ENCODE results near the gene CHST15.

DNA sequence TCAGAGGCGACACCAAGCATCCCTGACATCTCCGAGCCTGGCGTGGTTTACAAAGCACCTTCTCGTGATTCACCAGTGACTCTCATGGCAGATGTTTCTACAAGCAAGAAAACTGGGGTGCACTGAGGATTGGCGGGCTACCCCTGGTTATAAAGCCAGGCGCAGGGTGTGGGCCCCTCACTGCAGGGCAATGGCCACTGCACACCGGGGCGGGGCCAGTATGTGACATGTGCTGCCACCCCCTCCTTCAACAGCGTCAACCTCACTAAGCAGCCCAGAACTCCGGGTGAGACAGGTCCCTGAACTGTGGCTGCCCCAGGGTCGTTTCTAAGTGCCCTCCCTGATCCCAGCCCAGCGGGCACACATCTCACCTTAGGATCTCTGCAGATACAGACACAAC lies 63.8 kb downstream of the CHST15 start:
- TF ChIP-seq POLR2AphosphoS5 (IDR thresholded peaks at IDR 0.05) (no peak), POLR2A (IDR thresholded peaks at IDR 0.05) (no peak)
- TF ChIP-seq, protein P1, sequence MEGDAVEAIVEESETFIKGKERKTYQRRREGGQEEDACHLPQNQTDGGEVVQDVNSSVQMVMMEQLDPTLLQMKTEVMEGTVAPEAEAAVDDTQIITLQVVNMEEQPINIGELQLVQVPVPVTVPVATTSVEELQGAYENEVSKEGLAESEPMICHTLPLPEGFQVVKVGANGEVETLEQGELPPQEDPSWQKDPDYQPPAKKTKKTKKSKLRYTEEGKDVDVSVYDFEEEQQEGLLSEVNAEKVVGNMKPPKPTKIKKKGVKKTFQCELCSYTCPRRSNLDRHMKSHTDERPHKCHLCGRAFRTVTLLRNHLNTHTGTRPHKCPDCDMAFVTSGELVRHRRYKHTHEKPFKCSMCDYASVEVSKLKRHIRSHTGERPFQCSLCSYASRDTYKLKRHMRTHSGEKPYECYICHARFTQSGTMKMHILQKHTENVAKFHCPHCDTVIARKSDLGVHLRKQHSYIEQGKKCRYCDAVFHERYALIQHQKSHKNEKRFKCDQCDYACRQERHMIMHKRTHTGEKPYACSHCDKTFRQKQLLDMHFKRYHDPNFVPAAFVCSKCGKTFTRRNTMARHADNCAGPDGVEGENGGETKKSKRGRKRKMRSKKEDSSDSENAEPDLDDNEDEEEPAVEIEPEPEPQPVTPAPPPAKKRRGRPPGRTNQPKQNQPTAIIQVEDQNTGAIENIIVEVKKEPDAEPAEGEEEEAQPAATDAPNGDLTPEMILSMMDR (IDR thresholded peaks at IDR 0.05): no peak
